Cardiac muscle cell (in vitro differentiated cells and primary cell): Measurements from ENCODE around the gene ARHGAP30. TPM values are rescaled to one million over a fixed set of nuclear protein-coding genes. Genes with fewer than 3 reads are reported as not detected.
A peak's percentile ranks its signal among the peaks of the same experiment; 100 is the strongest.

ENCODE experiments used
- DNase-seq, 2 donors: peaks; one replicate each; pipeline versions ENCODE4 v3.0.0 to v3.0.0-alpha.2; 2010 to 2017; ENCODE audit warnings: low read depth in 1 of 2, low spot score in 1 of 2
- H3K27ac ChIP-seq: fragments of 200-600 bp; sonication (generic); 2 replicates; pipeline ENCODE4 v1.5.1; 2016
- H3K27me3 ChIP-seq: fragments of 200-600 bp; sonication (generic); 2 replicates; pipeline ENCODE4 v1.6.0; 2016; ENCODE audit warnings: control low read depth
- H3K36me3 ChIP-seq: fragments of 200-600 bp; sonication (generic); 2 replicates; pipeline ENCODE4 v1.5.1; 2016; ENCODE audit warnings: control low read depth
- H3K4me1 ChIP-seq: fragments of 200-600 bp; sonication (generic); 2 replicates; pipeline ENCODE4 v1.8.1; 2017; ENCODE audit warnings: low read depth, mild to moderate bottlenecking, mixed run types
- H3K4me3 ChIP-seq: fragments of 200-600 bp; sonication (generic); 2 replicates; pipeline ENCODE4 v1.5.1; 2016; ENCODE audit warnings: mild to moderate bottlenecking
- H3K9me3 ChIP-seq: fragments of 200-600 bp; sonication (generic); 2 replicates; pipeline ENCODE4 v1.5.1; 2017; ENCODE audit warnings: low read depth, mild to moderate bottlenecking, control low read depth
- CTCF ChIP-seq: IDR thresholded peaks from 2 replicates; pipeline ENCODE4 v1.5.1; 2012; ENCODE audit warnings: low read depth, mild to moderate bottlenecking, low read length
- polyA plus RNA-seq: library from polyadenylated mRNA; unstranded; fragments of >200 nt; fragmentation: Nextera tagmentation; extraction: Ambion mirVana; gene quantifications from 2 replicates; pipeline ENCODE4 v1.2.1, GENCODE V29; 2016
- total RNA-seq: library from RNA; depleted of rRNA; stranded (reverse); fragments of >200 nt; gene quantifications from 2 replicates; pipeline ENCODE4 v1.2.3, GENCODE V29; 2016

ARHGAP30 gene
- total and polyA plus RNA-seq, 2 experiments from 2014 or later: 1.9 TPM; not detected in 1

GRCh38 chr1:161094481-161094880, 24.8 kb upstream of the ARHGAP30 start:
- peaks cover 3% of the 10 kb centered on the region for H3K4me1 ChIP-seq
- H3K36me3 ChIP-seq: no peaks in the 10 kb centered on the region
- TF ChIP-seq CTCF: no peak
- H3K27ac ChIP-seq: no peak overlapping the region
- peaks cover 3% of the 10 kb centered on the region for H3K27me3 ChIP-seq
- no peaks in the 10 kb centered on the region for H3K9me3 ChIP-seq
- H3K4me3 ChIP-seq: no peak overlapping the region
- no peak for DNase-seq

GRCh38 chr1:161092621-161093028, 22.9 kb upstream of the ARHGAP30 start:
- Histone ChIP-seq H3K4me3 (no peak overlapping the region), H3K4me1 (peaks cover 3% of the 10 kb centered on the region), H3K9me3 (no peaks in the 10 kb centered on the region), H3K27ac (no peak overlapping the region), H3K36me3 (no peaks in the 10 kb centered on the region), H3K27me3 (peaks cover 3% of the 10 kb centered on the region)
- no peak for DNase-seq
- TF ChIP-seq CTCF: no peak

- peak in 1 of 2 donors; percentile 36 for DNase-seq
- Histone ChIP-seq H3K9me3 (no peaks in the 10 kb centered on the region), H3K36me3 (no peaks in the 10 kb centered on the region), H3K4me1 (no peaks in the 10 kb centered on the region), H3K4me3 (no peak overlapping the region), H3K27ac (no peak overlapping the region), H3K27me3 (peaks cover 3% of the 10 kb centered on the region)
- no peak for TF ChIP-seq CTCF
Observed at GRCh38 chr1:161091796-161092507, 22.3 kb upstream of the ARHGAP30 start.

GRCh38 chr1:161091093-161091492, 21.4 kb upstream of the ARHGAP30 start:
- Histone ChIP-seq H3K9me3 (no peaks in the 10 kb centered on the region), H3K27ac (no peak overlapping the region), H3K36me3 (no peaks in the 10 kb centered on the region), H3K4me3 (no peak overlapping the region), H3K27me3 (peaks cover 3% of the 10 kb centered on the region), H3K4me1 (no peaks in the 10 kb centered on the region)
- no peak for DNase-seq
- no peak for TF ChIP-seq CTCF

GRCh38 chr1:161090617-161091016, 20.9 kb upstream of the ARHGAP30 start:
- TF ChIP-seq CTCF: no peak
- no peak overlapping the region for H3K27ac ChIP-seq
- DNase-seq: no peak
- H3K27me3 ChIP-seq: peaks cover 3% of the 10 kb centered on the region
- H3K4me3 ChIP-seq: no peak overlapping the region
- H3K36me3 ChIP-seq: no peaks in the 10 kb centered on the region
- H3K9me3 ChIP-seq: no peaks in the 10 kb centered on the region
- no peaks in the 10 kb centered on the region for H3K4me1 ChIP-seq
